Stimulated activated naive CD8-positive, alpha-beta T cell treated with anti-CD3 and anti-CD28 coated beads, Interleukin-15, Interleukin-2, amounts not matched to agents 100 U/mL and 50 U/mL, for 24 hours (primary cell): ENCODE data around the gene SH3BGRL.
"Not testable (repeated sequence)": the region's sequence is repeated elsewhere in the genome, so short reads cannot be mapped to it uniquely, and the experiment has no call there.

ENCODE experiments used
- ATAC-seq: fragments of 150-1000 bp; cut with Tn5 transposase; one replicate; pipeline ENCODE4 v1.10.0; 2021
- DNase-seq: peaks from one replicate; pipeline ENCODE4 v3.0.0; 2021

Gene SH3BGRL

DNA sequence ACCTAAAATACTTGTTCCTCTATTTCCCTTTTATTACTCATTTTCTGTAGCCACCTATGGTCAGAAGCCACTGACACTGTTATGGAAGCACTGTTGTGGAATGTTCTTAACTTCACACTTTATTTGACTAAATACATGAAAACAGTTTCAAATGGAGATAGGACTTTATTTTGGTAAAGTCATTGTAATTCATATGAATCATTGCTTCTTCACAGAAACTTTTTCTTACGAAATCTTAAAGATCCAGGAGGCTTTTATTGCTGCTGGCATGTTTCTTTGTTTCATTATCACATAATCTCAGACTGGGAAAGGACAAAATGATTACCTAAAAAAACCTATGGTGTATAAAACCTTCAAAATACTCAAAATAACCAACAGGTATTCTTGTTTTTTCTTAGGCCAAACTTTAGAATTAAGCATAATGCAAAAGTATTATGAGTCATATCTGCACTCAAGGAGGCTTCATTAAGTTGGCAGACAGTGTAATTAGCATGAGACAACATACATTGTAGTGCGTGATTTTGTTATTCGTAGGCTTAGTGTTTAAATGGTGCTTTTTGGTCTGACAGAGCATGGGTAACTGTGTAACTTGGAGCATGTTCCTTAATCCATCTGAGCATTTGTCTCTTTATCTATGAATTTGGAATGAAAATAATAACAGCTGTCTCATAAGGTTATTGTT lies 58.0 kb downstream of the SH3BGRL start:
- DNase-seq (no peak), ATAC-seq (no peak)

DNA sequence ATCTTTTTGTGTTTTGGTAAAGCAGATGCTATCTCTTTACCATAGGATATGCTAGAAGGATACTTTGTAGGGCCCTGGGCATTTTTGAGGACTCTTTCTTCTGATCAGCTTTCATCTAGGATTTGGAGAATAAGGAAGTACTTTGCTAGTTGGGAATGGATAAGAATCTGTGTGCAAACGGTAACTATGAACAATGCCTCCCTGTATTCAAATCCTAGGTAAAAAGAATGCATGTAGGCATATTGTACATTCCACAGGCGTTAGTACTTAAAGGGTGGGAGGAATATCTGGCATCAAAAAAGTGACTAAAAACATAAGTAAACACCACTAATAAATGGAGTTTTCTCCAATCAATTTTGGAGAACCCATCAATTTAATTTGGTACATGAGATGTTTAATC lies 59.7 kb downstream of the SH3BGRL start:
- ATAC-seq: no peak
- no peak for DNase-seq

DNA sequence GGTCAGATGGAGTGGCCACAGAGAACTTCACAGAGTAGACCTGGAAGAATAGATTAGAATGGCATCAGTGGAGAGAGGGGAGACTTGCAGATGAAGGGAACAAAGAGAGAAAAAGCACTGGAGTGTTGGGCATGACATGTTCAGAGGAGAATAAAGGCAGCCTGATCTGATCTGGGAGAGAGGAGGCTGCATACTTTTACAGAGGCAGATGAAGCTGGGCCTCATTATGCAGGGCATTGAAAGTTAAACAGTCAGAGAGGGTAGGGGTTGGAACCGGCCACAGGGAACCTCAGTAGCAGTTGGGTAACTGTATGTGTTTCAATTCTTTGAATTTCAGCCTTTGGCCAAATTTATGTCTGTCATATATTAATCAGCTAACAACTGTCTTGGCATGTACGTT lies 61.2 kb downstream of the SH3BGRL start:
- ATAC-seq (no peak), DNase-seq (no peak)

DNA sequence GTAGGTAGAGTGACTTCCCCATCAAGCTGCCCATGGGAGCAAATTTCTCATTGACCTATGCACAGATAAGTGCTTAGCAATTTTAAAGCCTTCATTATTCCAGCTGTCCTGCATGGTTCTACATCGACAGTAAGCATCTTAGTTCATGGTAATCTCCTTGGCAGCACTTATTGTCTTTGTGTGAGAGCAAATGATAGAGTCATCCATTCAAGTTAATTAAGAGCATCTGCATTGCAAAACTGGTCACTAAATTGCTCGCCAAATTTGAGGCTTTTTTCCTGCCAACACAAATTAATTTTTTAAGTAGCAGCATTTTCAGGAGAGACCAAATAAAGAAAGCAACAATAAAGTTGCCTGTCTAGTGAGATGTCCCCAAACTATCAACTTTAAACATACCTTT lies 76.7 kb downstream of the SH3BGRL start:
- no peak for ATAC-seq
- no peak for DNase-seq

DNA sequence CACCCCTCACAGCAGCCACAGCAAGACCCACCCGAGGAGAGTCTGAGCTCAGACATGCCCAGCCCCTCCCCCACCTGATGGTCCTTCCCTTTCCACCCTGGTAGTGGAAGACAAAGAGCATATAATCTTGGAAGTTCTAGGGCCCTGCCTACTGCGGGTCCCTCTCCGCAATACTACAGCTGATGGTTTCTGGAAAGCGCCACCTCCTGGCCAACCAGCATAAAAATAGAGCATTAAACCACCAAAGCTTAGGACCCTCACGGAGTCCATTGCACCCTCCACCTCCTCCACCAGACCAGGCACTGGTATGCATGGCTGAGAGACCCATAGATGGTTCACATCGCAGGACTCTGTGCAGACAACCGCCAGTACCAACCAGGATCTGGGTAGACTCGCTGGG lies 78.2 kb downstream of the SH3BGRL start:
- no peak for DNase-seq
- ATAC-seq: no peak

DNA sequence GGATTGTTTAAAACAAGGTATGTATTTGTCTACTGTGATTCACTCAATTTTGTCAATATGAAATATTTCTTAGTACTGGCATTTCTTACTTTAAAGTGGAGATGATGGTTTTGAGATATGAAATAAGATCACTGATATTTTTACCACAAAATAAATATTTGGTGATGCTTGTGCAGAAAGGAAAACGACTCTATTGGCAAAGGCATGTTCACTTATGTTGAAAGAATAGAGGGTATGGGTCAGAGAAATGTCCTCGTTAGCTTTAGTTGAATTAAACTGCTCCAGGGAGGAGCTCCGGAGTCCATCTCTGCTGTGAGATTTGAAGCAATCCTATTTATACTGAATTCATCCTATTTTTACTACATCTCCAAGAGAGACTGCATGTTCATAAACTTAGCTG lies 84.2 kb downstream of the SH3BGRL start:
- no peak for ATAC-seq

DNA sequence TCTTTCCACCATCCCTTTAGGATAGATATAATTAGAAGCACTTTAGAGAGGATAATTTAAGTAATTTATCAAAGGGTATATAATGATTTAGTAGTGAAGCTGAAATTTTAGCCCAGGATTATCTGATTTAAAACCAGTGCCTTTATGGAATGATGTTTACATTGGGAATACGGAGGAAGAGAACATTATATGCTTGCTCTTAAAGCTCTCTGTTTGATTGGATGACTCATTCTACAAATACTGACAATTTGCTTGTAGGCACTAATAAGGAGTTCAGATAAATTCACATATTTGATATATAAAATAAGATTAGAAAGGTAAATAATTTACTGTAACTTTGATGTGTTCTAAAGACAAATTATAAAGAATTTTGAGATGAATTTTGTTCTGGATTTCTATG lies 84.7 kb downstream of the SH3BGRL start:
- DNase-seq (no peak), ATAC-seq (no peak)

More for the DNA sequence above, 84.2 kb downstream of the SH3BGRL start:
- DNase-seq: no peak

DNA sequence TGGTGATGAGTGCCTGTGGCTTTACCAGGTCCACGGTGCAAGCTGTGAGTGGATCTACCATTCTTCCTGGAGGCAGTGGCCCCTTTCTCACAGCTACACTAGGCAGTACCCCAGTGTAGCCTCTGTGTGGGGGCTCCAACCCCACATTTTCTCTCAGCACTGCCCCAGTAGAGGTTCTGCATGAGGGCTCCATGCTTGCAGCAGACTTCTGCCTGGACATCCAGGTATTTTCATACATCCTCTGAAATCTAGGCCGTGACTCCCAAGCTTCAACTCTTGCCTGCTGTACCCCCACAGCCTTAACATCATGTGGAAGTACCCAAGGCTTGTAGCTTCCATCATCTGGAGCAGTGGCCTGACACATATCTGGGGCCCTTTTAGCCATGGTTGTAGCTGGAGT lies 90.1 kb downstream of the SH3BGRL start:
- DNase-seq (no peak), ATAC-seq (no peak)

DNA sequence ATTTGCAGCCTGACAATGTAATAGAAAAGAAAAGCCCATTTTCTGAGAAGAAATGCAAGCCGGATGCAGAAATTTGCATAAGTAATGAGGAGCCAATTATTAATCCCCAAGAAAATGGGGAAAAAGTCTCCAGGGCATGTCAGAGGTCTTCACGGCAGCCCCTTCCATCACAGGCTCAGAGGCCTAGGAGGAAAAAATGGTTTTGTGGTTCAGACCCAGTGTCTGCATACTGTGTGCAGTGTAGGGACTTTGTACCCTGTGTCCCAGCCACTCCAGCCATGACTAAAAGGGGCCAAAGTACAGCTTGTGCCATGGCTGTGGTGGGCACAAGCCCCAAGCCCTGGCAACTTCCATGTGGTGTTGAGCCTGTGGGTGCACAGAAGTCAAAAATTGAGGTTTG lies 92.2 kb downstream of the SH3BGRL start:
- no peak for ATAC-seq
- no peak for DNase-seq

DNA sequence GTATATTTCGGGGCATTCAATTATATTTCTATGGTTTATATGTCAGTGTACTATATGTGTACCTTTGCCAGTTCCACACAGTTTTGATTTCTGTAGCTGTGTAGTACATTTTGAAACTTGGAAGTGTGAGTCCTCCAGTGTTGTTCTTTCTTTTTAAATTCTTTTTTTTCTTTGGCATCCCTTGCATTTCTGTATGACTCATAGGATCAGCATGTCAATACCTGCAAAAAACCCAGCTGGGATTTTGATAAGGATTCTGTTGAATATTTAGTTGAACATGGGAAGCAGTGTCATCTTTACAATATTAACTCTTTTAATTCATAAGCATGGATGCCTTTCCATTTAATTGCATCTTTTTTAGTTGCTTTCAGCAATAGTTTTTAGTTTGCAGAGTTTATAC lies 100.0 kb downstream of the SH3BGRL start:
- DNase-seq: no peak
- ATAC-seq: no peak

DNA sequence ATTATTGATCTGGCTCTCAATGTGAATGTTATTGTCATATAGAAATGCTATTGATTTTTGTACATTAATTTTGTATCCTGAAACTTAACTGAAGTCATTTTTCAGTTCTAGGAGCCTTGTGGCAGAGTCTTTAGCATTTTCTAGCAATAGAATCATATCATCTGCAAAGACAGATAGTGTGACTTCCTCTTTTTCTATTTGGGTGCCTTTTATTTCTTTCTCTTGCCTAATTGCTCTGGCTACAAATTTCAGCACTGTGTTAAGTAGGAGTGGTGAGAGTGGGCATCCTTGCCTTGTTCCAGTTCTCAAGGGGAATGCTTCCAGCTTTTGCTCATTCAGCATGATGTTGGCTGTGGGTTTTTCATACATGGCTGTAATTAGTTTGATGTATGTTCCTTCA lies 102.7 kb downstream of the SH3BGRL start:
- DNase-seq (no peak), ATAC-seq (no peak)

DNA sequence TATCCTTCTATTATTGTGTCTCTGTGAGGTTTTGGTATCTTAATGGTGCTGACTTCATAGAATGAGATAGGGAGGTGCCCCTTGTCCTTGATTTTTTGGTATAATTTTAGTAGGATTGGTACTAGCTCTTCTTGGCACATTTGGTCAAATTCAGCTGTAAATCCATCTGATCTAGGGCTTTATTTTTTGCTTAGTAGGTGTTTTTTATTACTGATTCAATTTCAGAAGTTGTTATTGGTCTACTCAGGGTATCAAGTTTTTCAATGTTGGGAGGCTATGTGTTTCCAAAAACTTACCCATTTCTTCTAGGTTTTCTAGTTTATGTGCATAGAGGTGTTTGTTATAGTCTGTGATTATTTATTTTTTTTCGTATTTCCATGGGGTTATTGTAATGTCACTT lies 103.3 kb downstream of the SH3BGRL start:
- no peak for ATAC-seq
- no peak for DNase-seq

DNA sequence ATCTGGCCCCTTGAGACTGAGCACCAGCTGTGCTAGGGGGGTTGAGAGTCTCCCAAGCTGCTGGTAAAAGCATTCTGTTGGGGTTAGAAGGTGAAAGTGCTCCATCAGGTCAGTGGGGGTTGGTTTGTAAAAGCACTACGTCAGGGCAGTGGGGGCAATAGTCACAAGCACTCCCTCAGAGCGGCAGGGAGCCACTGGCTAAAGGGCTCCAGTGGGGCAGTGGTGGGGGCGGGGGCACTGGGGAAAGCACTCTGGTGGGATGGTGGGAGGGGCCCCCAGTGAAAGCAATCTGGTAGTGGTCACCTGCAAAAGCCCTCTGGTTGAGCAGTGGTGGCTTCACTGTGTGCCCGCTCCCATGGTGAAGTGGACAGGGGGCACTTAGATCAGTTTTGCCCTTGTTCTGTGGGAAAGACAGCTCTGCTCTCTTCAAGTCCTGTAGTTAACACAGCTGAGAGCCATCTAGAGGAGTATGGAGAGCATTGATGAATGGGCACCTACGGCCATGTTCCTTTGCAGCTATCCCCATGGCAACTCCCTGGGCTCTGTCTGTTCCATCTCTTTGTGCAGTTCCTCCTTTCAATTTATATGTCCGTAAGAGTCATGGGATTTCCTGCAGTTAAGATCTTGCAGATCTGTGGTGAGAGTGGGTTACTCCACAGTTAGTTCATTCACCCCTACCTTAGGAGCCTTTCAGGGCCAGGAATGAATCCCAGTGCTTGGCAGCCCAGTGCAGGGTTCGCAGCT lies 106.4 kb downstream of the SH3BGRL start:
- DNase-seq (no peak), ATAC-seq (no peak)

DNA sequence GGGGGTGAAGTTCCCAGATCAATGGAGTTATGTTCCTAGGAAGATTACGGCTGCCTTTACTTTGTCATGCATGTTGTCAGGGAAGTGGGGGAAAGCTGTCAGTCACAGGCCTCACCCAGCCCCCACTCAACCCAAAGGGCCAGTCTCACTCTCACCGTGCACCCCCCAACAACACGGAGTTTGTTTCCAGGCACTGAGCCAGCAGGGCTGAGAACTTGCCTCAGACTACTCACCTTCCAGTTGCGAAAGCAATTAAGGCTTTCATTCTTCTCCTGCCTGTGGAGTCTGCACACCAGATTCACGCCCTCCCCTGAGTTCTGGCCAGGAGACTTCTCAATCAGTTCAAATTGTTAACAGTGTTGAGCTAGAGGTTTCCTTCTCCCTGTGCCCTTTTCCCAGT lies 114.3 kb downstream of the SH3BGRL start:
- no peak for DNase-seq

DNA sequence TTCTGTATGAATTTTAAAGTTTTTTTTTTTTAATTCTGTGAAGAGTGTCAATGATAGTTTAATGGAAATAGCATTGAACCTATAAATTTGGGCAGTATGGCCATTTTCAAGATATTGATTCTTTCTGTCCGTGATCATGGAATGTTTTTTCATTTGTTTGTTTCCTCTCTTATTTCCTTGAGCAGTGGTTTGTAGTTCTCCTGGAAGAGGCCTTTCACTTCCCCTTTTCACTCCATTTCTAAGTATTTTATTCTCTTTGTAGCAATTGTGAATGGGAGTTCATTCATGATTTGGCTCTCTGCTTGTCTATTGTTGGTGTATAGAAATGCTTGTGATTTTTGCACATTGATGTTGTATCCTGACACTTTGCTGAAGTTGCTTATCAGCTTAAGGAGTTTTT lies 129.8 kb downstream of the SH3BGRL start:
- ATAC-seq, DNase-seq: not testable (repeated sequence)

More for the DNA sequence above, 114.3 kb downstream of the SH3BGRL start:
- ATAC-seq: no peak

DNA sequence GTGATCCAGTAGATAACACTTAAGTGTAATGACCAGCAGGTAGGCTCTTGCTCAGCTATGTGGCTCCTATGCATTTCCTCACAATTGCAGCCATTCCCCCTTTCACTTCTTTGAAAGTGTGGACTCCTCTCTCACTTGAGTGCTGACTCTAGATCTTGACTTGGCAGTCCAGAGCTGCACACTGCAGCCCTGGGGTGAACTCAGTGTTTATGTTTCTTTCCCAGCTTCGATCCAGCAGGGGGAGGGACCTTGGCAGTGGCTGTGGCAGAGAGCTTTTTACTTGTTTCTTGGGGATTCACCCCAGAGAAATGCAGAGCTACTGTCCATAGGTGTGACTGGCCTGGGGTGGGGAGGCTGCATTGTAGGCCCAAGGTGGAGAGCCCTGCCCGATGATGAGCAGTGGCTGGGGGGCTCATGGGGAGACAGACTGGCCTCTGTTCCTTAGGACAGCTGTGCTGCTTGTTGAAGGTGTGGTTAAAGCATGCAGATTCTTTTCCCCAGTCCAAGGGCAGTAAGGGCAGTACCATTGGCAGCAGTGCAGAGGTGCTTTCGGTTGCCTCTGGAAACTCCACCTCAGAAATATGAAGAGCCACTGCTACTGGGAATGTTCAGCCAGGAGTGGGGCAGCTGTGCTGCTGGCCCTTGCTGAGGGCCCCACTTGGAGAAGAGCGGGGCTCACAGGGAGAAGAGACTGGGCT lies 134.7 kb downstream of the SH3BGRL start:
- no peak for DNase-seq
- no peak for ATAC-seq

DNA sequence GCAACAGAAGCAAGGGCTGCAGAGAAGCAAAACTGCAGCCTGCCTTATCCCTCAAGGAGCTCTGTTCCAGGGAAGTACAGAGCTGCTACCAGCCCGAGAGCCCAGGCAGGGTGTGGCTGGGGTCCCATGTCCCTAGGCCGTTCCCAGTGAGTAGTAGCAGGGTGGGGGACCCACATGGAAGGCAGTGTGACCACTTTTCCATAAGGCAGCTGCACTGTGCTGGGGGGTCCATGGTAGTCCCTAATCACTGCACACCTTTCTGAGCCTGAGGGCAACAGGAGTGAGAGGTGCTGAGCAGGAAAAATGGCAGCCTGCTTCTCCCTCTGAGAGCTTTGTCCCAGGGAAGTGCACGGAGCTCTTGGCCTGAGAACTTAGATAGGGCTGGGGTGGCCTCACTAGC lies 135.9 kb downstream of the SH3BGRL start:
- DNase-seq (no peak), ATAC-seq (no peak)

DNA sequence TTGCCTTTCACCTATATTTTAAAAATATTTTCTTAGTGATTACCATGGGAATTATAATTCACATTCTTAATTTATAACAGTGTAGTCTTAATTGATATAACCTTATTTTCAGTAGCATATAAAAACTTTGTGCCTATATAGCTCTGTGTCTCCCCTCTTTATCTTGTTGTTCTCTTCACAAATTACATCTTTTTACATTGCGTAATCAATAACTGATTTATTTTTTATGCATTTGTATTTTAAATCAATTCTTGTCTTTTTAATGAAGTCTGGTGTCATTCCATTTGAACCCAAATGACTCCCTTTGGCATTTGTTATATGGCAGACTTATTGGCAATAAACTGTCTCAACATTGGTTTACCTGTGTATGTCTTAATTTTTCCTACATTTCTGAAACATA lies 137.0 kb downstream of the SH3BGRL start:
- DNase-seq: no peak
- no peak for ATAC-seq

DNA sequence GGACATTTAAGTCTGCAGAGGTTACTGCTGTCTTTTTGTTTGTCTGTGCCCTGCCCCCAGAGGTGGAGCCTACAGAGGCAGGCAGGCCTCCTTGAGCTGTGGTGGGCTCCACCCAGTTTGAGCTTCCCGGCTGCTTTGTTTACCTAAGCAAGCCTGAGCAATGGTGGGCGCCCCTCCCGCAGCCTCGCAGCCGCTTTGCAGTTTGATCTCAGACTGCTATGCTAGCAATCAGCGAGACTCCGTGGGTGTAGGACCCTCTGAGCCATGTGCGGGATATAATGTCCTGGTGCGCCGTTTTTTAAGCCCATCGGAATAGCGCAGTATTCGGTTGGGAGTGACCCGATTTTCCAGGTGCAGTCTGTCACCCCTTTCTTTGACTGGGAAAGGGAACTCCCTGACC lies 143.4 kb downstream of the SH3BGRL start:
- DNase-seq, ATAC-seq: not testable (repeated sequence)
